ENCODE results near the gene ZSWIM3. TPM values are rescaled to one million over a fixed set of nuclear protein-coding genes. Genes with fewer than 3 reads are reported as not detected.

The ZSWIM3 gene
- total and polyA plus RNA-seq, 2 of the 13 experiments (the other 11 are each of a cell fraction or from before 2014, with no cell fraction given), result 5.2 to 5.8 TPM

GRCh38 chr20:45909817-45910669 is 52.6 kb downstream of the ZSWIM3 start (continued):
- TF ChIP-seq ATF2 (CRISPR knock-in tag; IDR thresholded peaks at IDR 0.05), result no peak
- TF ChIP-seq ZNF124 (CRISPR knock-in tag; IDR thresholded peaks at IDR 0.05), result peak; percentile 62; the same call in 1 of the 2 replicates
- TF ChIP-seq EZH2 (conservative IDR thresholded peaks at IDR 0.05; ENCODE audit: low read depth, low read length), result no peak
- 0 out of 2 replicates have a peak, but pooled peaks have one; percentile 12 for TF ChIP-seq SIN3A (IDR thresholded peaks at IDR 0.05; ENCODE audit: borderline replicate concordance, low read depth, low read length)
- TF ChIP-seq GTF3A (CRISPR knock-in tag; conservative IDR thresholded peaks at IDR 0.05), result peak; percentile 51; the same call in 1 of the 2 replicates
- no peak for TF ChIP-seq ZNF251 (CRISPR knock-in tag; IDR thresholded peaks at IDR 0.05)
- TF ChIP-seq STAG1 (CRISPR knock-in tag; IDR thresholded peaks at IDR 0.05), result no peak
- no peak; the same call in 1 of the 2 replicates for TF ChIP-seq MYPOP (CRISPR knock-in tag; IDR thresholded peaks at IDR 0.05)
- TF ChIP-seq HDAC2 (CRISPR knock-in tag; IDR thresholded peaks at IDR 0.05), result peak; percentile 61
- no peak for TF ChIP-seq MATR3 (CRISPR knock-in tag; IDR thresholded peaks at IDR 0.05)
- TF ChIP-seq ZNF367 (CRISPR knock-in tag; IDR thresholded peaks at IDR 0.05; ENCODE audit: borderline replicate concordance), result no peak
- TF ChIP-seq MZF1 (CRISPR knock-in tag; IDR thresholded peaks at IDR 0.05; ENCODE audit: borderline replicate concordance), result no peak
- 0 out of 2 replicates have a peak, but pooled peaks have one; percentile 24 for TF ChIP-seq ZNF782 (CRISPR knock-in tag; IDR thresholded peaks at IDR 0.05; ENCODE audit: borderline replicate concordance)
- TF ChIP-seq ZNF263 (CRISPR knock-in tag; IDR thresholded peaks at IDR 0.05), result 0 out of 2 replicates have a peak, but pooled peaks have one; percentile 32
- peak; percentile 52; the same call in 1 of the 2 replicates for TF ChIP-seq ZNF501 (CRISPR knock-in tag; IDR thresholded peaks at IDR 0.05)
- peak; percentile 69; the same call in 1 of the 2 replicates for TF ChIP-seq ZNF276 (CRISPR knock-in tag; IDR thresholded peaks at IDR 0.05; ENCODE audit: low read depth)
- TF ChIP-seq ZNF781 (CRISPR knock-in tag; IDR thresholded peaks at IDR 0.05; ENCODE audit: borderline replicate concordance, not compliant biosample characterization), result peak; percentile 19
- no peak for TF ChIP-seq NFIC (IDR thresholded peaks at IDR 0.05; ENCODE audit: low read length)
- no peak for TF ChIP-seq STAT6 (CRISPR knock-in tag; IDR thresholded peaks at IDR 0.05; ENCODE audit: borderline replicate concordance)
- no peak for TF ChIP-seq ATF1 (CRISPR knock-in tag; IDR thresholded peaks at IDR 0.05)
- 0 out of 2 replicates have a peak, but pooled peaks have one; percentile 26 for TF ChIP-seq YEATS4 (CRISPR knock-in tag; IDR thresholded peaks at IDR 0.05; ENCODE audit: borderline replicate concordance)

All from HepG2 (cell line).